WTC11 (cell line): ENCODE data around the gene KCNMB4. TPM values are rescaled to one million over a fixed set of nuclear protein-coding genes. Genes with fewer than 3 reads are reported as not detected.

Source experiments
- ATAC-seq: fragments of 200-7000 bp; cut with Tn5 transposase; 2 replicates; pipeline ENCODE4 v1.10.0; 2021; ENCODE audit warnings: mild to moderate bottlenecking, moderate library complexity
- CTCF ChIA-PET: fragments of 300-600 bp; sonication (Branson Sonifier 250); formaldehyde crosslinking; loops from one replicate; lab custom pipeline; 2021; ENCODE audit warnings: antibody characterized with exemption; lab: Charles Lee
- POLR2A ChIA-PET: fragments of 350-600 bp; sonication (Branson Sonifier 250); formaldehyde crosslinking; loops from one replicate; lab custom pipeline; 2021; ENCODE audit warnings: antibody characterized with exemption; lab: Charles Lee
- DNase-seq: peaks from one replicate; pipeline ENCODE4 v3.0.0; 2021; ENCODE audit warnings: low spot score
- H3K27ac Mint-ChIP-seq: 2 replicates; pipeline ENCODE4 v1.8.0; 2021; ENCODE audit warnings: mixed read lengths
- H3K27me3 Mint-ChIP-seq: 2 replicates; pipeline ENCODE4 v1.8.0; 2021; ENCODE audit warnings: low read depth, mild to moderate bottlenecking, moderate library complexity, mixed read lengths
- H3K36me3 Mint-ChIP-seq: 2 replicates; pipeline ENCODE4 v1.8.0; 2021; ENCODE audit warnings: mixed read lengths
- H3K4me1 Mint-ChIP-seq: 2 replicates; pipeline ENCODE4 v1.8.0; 2022; ENCODE audit warnings: mixed read lengths
- H3K4me3 Mint-ChIP-seq: 2 replicates; pipeline ENCODE4 v1.8.0; 2021; ENCODE audit warnings: mild to moderate bottlenecking, moderate library complexity, mixed read lengths
- H3K9me3 Mint-ChIP-seq: 2 replicates; pipeline ENCODE4 v1.8.0; 2021; ENCODE audit warnings: mixed read lengths
- GABPB1 ChIP-seq: sonication (generic); formaldehyde crosslinking; IDR thresholded peaks from 2 replicates; pipeline ENCODE4 v1.8.1; 2023; ENCODE audit warnings: mild to moderate bottlenecking, missing genetic modification reagents
- JAZF1 ChIP-seq: fragments of 250-450 bp; sonication (Bioruptor Pico); IDR thresholded peaks from 2 replicates; pipeline ENCODE4 v1.9.0; 2021; ENCODE audit warnings: moderate library complexity, mild to moderate bottlenecking, inconsistent platforms
- KAT7 ChIP-seq: sonication (generic); formaldehyde crosslinking; IDR thresholded peaks from 2 replicates; pipeline ENCODE4 v1.8.1; 2023; ENCODE audit warnings: missing genetic modification reagents, mild to moderate bottlenecking, borderline replicate concordance
- MXD4 ChIP-seq: fragments of 250-450 bp; sonication (Bioruptor Pico); IDR thresholded peaks from 2 replicates; pipeline ENCODE4 v1.8.0; 2021; ENCODE audit warnings: mild to moderate bottlenecking, moderate library complexity, borderline replicate concordance
- NFYB ChIP-seq: sonication (generic); formaldehyde crosslinking; conservative IDR thresholded peaks from 2 replicates; pipeline ENCODE4 v1.8.0; 2022; ENCODE audit warnings: low read depth, missing genetic modification reagents
- TCF7 ChIP-seq: sonication (generic); formaldehyde crosslinking; IDR thresholded peaks from 2 replicates; pipeline ENCODE4 v1.8.0; 2022; ENCODE audit warnings: mild to moderate bottlenecking, low read depth, missing genetic modification reagents, moderate library complexity
- TP53 ChIP-seq: sonication (generic); formaldehyde crosslinking; IDR thresholded peaks from 2 replicates; pipeline ENCODE4 v1.8.1; 2023; ENCODE audit warnings: mild to moderate bottlenecking, missing genetic modification reagents
- ZBTB21 ChIP-seq: sonication (generic); formaldehyde crosslinking; IDR thresholded peaks from 2 replicates; pipeline ENCODE4 v1.8.1; 2023; ENCODE audit warnings: mild to moderate bottlenecking, missing genetic modification reagents, borderline replicate concordance
- ZNF121 ChIP-seq: sonication (generic); formaldehyde crosslinking; IDR thresholded peaks from 2 replicates; pipeline ENCODE4 v1.8.0; 2023; ENCODE audit warnings: missing genetic modification reagents
- total RNA-seq: library from RNA; stranded (reverse); gene quantifications from 3 replicates; pipeline ENCODE4 v1.2.3, GENCODE V29; 2021
- TF ChIP-seq, protein P1 (sequence below): sonication (generic); formaldehyde crosslinking; IDR thresholded peaks from 2 replicates; pipeline ENCODE4 v1.8.1; 2023; ENCODE audit warnings: mild to moderate bottlenecking, missing genetic modification reagents, borderline replicate concordance
- TF ChIP-seq, protein P2 (sequence below): fragments of 250-450 bp; sonication (Bioruptor Pico); IDR thresholded peaks from 2 replicates; pipeline ENCODE4 v1.8.0; 2021; ENCODE audit warnings: mild to moderate bottlenecking
- TF ChIP-seq, protein P3 (sequence below): sonication (generic); formaldehyde crosslinking; IDR thresholded peaks from 2 replicates; pipeline ENCODE4 v1.8.1; 2022; ENCODE audit warnings: missing genetic modification reagents, borderline replicate concordance
- TF ChIP-seq, protein P4 (sequence below): sonication (generic); formaldehyde crosslinking; IDR thresholded peaks from 2 replicates; pipeline ENCODE4 v1.8.1; 2023; ENCODE audit warnings: mild to moderate bottlenecking, missing genetic modification reagents
- TF ChIP-seq, protein P5 (sequence below): sonication (generic); formaldehyde crosslinking; IDR thresholded peaks from 2 replicates; pipeline ENCODE4 v1.8.1; 2023; ENCODE audit warnings: mild to moderate bottlenecking, missing genetic modification reagents
- TF ChIP-seq, protein P6 (sequence below): fragments of 250-450 bp; sonication (Bioruptor Pico); IDR thresholded peaks from 2 replicates; pipeline ENCODE4 v1.9.0; 2021; ENCODE audit warnings: mild to moderate bottlenecking
- TF ChIP-seq, protein P7 (sequence below): sonication (generic); formaldehyde crosslinking; conservative IDR thresholded peaks from 2 replicates; pipeline ENCODE4 v1.8.1; 2022; ENCODE audit warnings: mild to moderate bottlenecking, missing genetic modification reagents
- TF ChIP-seq, protein P8 (sequence below): sonication (generic); formaldehyde crosslinking; IDR thresholded peaks from 2 replicates; pipeline ENCODE4 v1.8.1; 2023; ENCODE audit warnings: mild to moderate bottlenecking, missing genetic modification reagents, moderate library complexity

The KCNMB4 gene
- total RNA-seq, 1 experiment from 2014 or later = 23.3 TPM

DNA sequence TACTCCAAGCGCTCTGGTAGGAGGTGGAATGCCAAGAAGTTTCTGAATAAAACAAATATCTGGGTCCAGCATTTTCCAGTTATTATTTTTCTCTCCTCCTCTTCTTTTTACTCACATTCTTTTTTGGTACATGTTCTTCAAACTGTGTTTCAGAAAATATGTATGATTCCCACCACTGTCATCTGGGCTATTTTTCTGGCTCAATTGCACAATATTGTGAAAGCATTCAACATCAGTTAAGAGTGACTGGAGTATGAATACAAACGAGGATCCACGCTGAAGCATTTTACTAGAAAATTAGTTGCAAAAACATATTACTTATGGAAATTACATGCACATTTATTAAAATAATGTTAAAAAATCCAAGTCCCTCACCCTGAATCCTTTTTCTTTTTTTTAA is 61.5 kb downstream of the KCNMB4 start (continued):
- TF ChIP-seq, protein P1, sequence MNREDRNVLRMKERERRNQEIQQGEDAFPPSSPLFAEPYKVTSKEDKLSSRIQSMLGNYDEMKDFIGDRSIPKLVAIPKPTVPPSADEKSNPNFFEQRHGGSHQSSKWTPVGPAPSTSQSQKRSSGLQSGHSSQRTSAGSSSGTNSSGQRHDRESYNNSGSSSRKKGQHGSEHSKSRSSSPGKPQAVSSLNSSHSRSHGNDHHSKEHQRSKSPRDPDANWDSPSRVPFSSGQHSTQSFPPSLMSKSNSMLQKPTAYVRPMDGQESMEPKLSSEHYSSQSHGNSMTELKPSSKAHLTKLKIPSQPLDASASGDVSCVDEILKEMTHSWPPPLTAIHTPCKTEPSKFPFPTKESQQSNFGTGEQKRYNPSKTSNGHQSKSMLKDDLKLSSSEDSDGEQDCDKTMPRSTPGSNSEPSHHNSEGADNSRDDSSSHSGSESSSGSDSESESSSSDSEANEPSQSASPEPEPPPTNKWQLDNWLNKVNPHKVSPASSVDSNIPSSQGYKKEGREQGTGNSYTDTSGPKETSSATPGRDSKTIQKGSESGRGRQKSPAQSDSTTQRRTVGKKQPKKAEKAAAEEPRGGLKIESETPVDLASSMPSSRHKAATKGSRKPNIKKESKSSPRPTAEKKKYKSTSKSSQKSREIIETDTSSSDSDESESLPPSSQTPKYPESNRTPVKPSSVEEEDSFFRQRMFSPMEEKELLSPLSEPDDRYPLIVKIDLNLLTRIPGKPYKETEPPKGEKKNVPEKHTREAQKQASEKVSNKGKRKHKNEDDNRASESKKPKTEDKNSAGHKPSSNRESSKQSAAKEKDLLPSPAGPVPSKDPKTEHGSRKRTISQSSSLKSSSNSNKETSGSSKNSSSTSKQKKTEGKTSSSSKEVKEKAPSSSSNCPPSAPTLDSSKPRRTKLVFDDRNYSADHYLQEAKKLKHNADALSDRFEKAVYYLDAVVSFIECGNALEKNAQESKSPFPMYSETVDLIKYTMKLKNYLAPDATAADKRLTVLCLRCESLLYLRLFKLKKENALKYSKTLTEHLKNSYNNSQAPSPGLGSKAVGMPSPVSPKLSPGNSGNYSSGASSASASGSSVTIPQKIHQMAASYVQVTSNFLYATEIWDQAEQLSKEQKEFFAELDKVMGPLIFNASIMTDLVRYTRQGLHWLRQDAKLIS = no peak
- TF ChIP-seq, protein P2, sequence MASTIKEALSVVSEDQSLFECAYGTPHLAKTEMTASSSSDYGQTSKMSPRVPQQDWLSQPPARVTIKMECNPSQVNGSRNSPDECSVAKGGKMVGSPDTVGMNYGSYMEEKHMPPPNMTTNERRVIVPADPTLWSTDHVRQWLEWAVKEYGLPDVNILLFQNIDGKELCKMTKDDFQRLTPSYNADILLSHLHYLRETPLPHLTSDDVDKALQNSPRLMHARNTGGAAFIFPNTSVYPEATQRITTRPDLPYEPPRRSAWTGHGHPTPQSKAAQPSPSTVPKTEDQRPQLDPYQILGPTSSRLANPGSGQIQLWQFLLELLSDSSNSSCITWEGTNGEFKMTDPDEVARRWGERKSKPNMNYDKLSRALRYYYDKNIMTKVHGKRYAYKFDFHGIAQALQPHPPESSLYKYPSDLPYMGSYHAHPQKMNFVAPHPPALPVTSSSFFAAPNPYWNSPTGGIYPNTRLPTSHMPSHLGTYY (CRISPR knock-in tag) = no peak
- TF ChIP-seq JAZF1 (CRISPR knock-in tag) = no peak
- TF ChIP-seq, protein P3, sequence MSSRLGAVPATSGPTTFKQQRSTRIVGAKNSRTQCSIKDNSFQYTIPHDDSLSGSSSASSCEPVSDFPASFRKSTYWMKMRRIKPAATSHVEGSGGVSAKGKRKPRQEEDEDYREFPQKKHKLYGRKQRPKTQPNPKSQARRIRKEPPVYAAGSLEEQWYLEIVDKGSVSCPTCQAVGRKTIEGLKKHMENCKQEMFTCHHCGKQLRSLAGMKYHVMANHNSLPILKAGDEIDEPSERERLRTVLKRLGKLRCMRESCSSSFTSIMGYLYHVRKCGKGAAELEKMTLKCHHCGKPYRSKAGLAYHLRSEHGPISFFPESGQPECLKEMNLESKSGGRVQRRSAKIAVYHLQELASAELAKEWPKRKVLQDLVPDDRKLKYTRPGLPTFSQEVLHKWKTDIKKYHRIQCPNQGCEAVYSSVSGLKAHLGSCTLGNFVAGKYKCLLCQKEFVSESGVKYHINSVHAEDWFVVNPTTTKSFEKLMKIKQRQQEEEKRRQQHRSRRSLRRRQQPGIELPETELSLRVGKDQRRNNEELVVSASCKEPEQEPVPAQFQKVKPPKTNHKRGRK (CRISPR knock-in tag) = no peak

DNA sequence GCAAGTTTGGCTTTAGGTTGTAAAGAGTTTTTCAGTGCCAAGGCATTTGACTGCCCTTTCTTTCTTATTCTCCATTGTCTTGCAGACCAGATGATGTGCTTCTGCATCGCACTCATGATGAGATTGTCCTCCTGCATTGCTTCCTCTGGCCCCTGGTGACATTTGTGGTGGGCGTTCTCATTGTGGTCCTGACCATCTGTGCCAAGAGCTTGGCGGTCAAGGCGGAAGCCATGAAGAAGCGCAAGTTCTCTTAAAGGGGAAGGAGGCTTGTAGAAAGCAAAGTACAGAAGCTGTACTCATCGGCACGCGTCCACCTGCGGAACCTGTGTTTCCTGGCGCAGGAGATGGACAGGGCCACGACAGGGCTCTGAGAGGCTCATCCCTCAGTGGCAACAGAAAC is 64.3 kb downstream of the KCNMB4 start:
- ChIA-PET POLR2A (no interaction called here), CTCF (no interaction called here)
- DNase-seq = no peak
- Mint-ChIP-seq H3K27ac (no peak overlapping the region), H3K36me3 (peaks cover 36% of the 10 kb centered on the region), H3K4me1 (no peaks in the 10 kb centered on the region), H3K27me3 (no peaks in the 10 kb centered on the region), H3K4me3 (no peak overlapping the region), H3K9me3 (peaks cover 14% of the 10 kb centered on the region)
- ATAC-seq = no peak
- no peak for TF ChIP-seq KAT7
- no peak for TF ChIP-seq TP53 (CRISPR knock-in tag)
- TF ChIP-seq, protein P3 (CRISPR knock-in tag) = no peak
- TF ChIP-seq ZNF121 (CRISPR knock-in tag) = no peak
- no peak for TF ChIP-seq MXD4
- TF ChIP-seq, protein P4, sequence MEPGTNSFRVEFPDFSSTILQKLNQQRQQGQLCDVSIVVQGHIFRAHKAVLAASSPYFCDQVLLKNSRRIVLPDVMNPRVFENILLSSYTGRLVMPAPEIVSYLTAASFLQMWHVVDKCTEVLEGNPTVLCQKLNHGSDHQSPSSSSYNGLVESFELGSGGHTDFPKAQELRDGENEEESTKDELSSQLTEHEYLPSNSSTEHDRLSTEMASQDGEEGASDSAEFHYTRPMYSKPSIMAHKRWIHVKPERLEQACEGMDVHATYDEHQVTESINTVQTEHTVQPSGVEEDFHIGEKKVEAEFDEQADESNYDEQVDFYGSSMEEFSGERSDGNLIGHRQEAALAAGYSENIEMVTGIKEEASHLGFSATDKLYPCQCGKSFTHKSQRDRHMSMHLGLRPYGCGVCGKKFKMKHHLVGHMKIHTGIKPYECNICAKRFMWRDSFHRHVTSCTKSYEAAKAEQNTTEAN (CRISPR knock-in tag) = no peak
- no peak for TF ChIP-seq GABPB1 (CRISPR knock-in tag)
- TF ChIP-seq ZBTB21 (CRISPR knock-in tag) = no peak
- TF ChIP-seq, protein P2 (CRISPR knock-in tag) = no peak
- TF ChIP-seq, protein P5, sequence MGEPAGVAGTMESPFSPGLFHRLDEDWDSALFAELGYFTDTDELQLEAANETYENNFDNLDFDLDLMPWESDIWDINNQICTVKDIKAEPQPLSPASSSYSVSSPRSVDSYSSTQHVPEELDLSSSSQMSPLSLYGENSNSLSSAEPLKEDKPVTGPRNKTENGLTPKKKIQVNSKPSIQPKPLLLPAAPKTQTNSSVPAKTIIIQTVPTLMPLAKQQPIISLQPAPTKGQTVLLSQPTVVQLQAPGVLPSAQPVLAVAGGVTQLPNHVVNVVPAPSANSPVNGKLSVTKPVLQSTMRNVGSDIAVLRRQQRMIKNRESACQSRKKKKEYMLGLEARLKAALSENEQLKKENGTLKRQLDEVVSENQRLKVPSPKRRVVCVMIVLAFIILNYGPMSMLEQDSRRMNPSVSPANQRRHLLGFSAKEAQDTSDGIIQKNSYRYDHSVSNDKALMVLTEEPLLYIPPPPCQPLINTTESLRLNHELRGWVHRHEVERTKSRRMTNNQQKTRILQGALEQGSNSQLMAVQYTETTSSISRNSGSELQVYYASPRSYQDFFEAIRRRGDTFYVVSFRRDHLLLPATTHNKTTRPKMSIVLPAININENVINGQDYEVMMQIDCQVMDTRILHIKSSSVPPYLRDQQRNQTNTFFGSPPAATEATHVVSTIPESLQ (CRISPR knock-in tag) = no peak
- TF ChIP-seq, protein P6, sequence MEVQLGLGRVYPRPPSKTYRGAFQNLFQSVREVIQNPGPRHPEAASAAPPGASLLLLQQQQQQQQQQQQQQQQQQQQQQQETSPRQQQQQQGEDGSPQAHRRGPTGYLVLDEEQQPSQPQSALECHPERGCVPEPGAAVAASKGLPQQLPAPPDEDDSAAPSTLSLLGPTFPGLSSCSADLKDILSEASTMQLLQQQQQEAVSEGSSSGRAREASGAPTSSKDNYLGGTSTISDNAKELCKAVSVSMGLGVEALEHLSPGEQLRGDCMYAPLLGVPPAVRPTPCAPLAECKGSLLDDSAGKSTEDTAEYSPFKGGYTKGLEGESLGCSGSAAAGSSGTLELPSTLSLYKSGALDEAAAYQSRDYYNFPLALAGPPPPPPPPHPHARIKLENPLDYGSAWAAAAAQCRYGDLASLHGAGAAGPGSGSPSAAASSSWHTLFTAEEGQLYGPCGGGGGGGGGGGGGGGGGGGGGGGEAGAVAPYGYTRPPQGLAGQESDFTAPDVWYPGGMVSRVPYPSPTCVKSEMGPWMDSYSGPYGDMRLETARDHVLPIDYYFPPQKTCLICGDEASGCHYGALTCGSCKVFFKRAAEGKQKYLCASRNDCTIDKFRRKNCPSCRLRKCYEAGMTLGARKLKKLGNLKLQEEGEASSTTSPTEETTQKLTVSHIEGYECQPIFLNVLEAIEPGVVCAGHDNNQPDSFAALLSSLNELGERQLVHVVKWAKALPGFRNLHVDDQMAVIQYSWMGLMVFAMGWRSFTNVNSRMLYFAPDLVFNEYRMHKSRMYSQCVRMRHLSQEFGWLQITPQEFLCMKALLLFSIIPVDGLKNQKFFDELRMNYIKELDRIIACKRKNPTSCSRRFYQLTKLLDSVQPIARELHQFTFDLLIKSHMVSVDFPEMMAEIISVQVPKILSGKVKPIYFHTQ (CRISPR knock-in tag) = no peak
- TF ChIP-seq, protein P7, sequence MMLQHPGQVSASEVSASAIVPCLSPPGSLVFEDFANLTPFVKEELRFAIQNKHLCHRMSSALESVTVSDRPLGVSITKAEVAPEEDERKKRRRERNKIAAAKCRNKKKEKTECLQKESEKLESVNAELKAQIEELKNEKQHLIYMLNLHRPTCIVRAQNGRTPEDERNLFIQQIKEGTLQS = no peak
- TF ChIP-seq NFYB (CRISPR knock-in tag) = no peak
- TF ChIP-seq TCF7 (CRISPR knock-in tag) = no peak
- TF ChIP-seq, protein P8, sequence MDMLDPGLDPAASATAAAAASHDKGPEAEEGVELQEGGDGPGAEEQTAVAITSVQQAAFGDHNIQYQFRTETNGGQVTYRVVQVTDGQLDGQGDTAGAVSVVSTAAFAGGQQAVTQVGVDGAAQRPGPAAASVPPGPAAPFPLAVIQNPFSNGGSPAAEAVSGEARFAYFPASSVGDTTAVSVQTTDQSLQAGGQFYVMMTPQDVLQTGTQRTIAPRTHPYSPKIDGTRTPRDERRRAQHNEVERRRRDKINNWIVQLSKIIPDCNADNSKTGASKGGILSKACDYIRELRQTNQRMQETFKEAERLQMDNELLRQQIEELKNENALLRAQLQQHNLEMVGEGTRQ (CRISPR knock-in tag) = no peak
